ENCODE data around the gene CYP20A1.
"Not testable (repeated sequence)": the region's sequence is repeated elsewhere in the genome, so short reads cannot be mapped to it uniquely, and the experiment has no call there.

DNA sequence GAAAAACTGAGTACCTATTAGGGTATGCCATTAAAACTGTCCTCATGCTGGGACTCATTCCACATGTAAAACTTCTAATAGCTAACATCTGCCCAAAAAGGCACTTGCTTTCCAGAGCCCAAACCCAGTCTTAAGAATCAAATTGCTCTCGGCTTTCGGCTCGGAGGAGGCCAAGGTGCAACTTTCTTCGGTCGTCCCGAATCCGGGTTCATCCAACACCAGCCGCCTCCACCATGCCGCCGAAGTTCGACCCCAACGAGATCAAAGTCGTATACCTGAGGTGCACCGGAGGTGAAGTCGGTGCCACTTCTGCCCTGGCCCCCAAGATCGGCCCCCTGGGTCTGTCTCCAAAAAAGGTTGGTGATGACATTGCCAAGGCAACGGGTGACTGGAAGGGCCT, 48.3 kb upstream of the CYP20A1 start:
- TF ChIP-seq POLR2A, CTCF (IDR thresholded peaks at IDR 0.05): not testable (repeated sequence)

All from testis (tissue), 2 donors.